Stimulated activated naive B cell treated with anti-CD40 and anti-IgM and Interleukin-4, amounts not matched to agents 10 μg/mL and 1 μg/mL and 100 μg/mL, for 72 hours (primary cell): ENCODE results near the gene EGR2.

ENCODE experiments used
- ATAC-seq, 2 donors: fragments of 150-1000 bp; cut with Tn5 transposase; replicated peaks; 2 replicates each; pipeline ENCODE4 v1.10.0; 2021; ENCODE audit warnings: moderate library complexity in 1 of 2
- DNase-seq: peaks from one replicate; pipeline ENCODE4 v3.0.0; 2021
- H3K27ac Mint-ChIP-seq: one replicate; pipeline ENCODE4 v1.8.0; 2022; ENCODE audit warnings: mild to moderate bottlenecking, mixed read lengths
- H3K27me3 Mint-ChIP-seq, 2 donors: one replicate each; pipeline ENCODE4 v1.8.0; 2022; ENCODE audit warnings: mixed read lengths in 2 of 2
- H3K36me3 Mint-ChIP-seq, 2 donors: one replicate each; pipeline ENCODE4 v1.8.0; 2022; ENCODE audit warnings: mixed read lengths in 2 of 2, mild to moderate bottlenecking in 1 of 2
- H3K4me1 Mint-ChIP-seq, 2 donors: one replicate each; pipeline ENCODE4 v1.8.0; 2022; ENCODE audit warnings: mixed read lengths in 2 of 2, mild to moderate bottlenecking in 1 of 2
- H3K4me3 Mint-ChIP-seq, 2 donors: one replicate each; pipeline ENCODE4 v1.8.0; 2022; ENCODE audit warnings: mild to moderate bottlenecking in 2 of 2, mixed read lengths in 2 of 2, moderate library complexity in 1 of 2
- H3K9me3 Mint-ChIP-seq, 2 donors: one replicate each; pipeline ENCODE4 v1.8.0; 2022; ENCODE audit warnings: mixed read lengths in 2 of 2, mild to moderate bottlenecking in 1 of 2

The EGR2 gene

GRCh38 chr10:62765726-62766125 is 50.4 kb downstream of the EGR2 start:
- DNase-seq: no peak
- ATAC-seq: no peak
- H3K36me3 Mint-ChIP-seq: no peaks in the 10 kb centered on the region
- peak overlapping the region; percentile 51 for H3K27ac Mint-ChIP-seq
- peaks cover 0 to 6% of the 10 kb centered on the region in 2 donors for H3K9me3 Mint-ChIP-seq
- H3K27me3 Mint-ChIP-seq: no peaks in the 10 kb centered on the region
- no peak overlapping the region for H3K4me3 Mint-ChIP-seq
- peaks cover 25 to 44% of the 10 kb centered on the region in 2 donors for H3K4me1 Mint-ChIP-seq

- H3K9me3 Mint-ChIP-seq: peaks cover 0 to 6% of the 10 kb centered on the region in 2 donors
- peaks cover 26 to 38% of the 10 kb centered on the region in 2 donors for H3K4me1 Mint-ChIP-seq
- H3K27me3 Mint-ChIP-seq: no peaks in the 10 kb centered on the region
- H3K36me3 Mint-ChIP-seq: no peaks in the 10 kb centered on the region
- no peak overlapping the region for H3K27ac Mint-ChIP-seq
- ATAC-seq (no peak), DNase-seq (no peak)
- H3K4me3 Mint-ChIP-seq: no peak overlapping the region
Observed at GRCh38 chr10:62764011-62764410, 52.2 kb downstream of the EGR2 start.

- Mint-ChIP-seq H3K36me3 (peaks cover 0 to 3% of the 10 kb centered on the region in 2 donors), H3K27ac (no peak overlapping the region), H3K27me3 (peaks cover 0 to 4% of the 10 kb centered on the region in 2 donors), H3K4me3 (no peak overlapping the region), H3K4me1 (peaks cover 23 to 30% of the 10 kb centered on the region in 2 donors), H3K9me3 (peaks cover 0 to 3% of the 10 kb centered on the region in 2 donors)
- ATAC-seq: no peak
- no peak for DNase-seq
Observed at GRCh38 chr10:62763155-62763554, 53.0 kb downstream of the EGR2 start.
